ENCODE results near the gene VIL1. TPM values are rescaled to one million over a fixed set of nuclear protein-coding genes. Genes with fewer than 3 reads are reported as not detected.

The VIL1 gene
- total RNA-seq, 1 experiment from 2014 or later = not detected

- intact Hi-C loops (cut with micrococcal nuclease; ENCODE audit: unreplicated experiment) = no loop called here
- CTCF ChIA-PET = no interaction called here
- no peaks in the 10 kb centered on the region; the same call in 1 of the 2 replicates for H3F3A ChIP-seq (ENCODE audit: insufficient read depth, low read depth)
- DNase-seq = no peak
- H3K4me1 ChIP-seq (replicated peaks; ENCODE audit: insufficient read depth) = no peaks in the 10 kb centered on the region
- H3K4me3 ChIP-seq = no peak overlapping the region
- BruUV-seq (replicated peaks) = no TSS peak
- H3K36me3 ChIP-seq (ENCODE audit: low read depth) = no peaks in the 10 kb centered on the region
- no peak overlapping the region for H2AFZ ChIP-seq
- no peak overlapping the region for H3K4me2 ChIP-seq
- no peak overlapping the region for H3K27ac ChIP-seq
- no peak for TF ChIP-seq CTCF (conservative IDR thresholded peaks at IDR 0.05)
- no peak for TF ChIP-seq EZH2 (IDR thresholded peaks at IDR 0.05; ENCODE audit: low read depth)
- H3K9me2 ChIP-seq (ENCODE audit: insufficient read depth) = no peaks in the 10 kb centered on the region
- no peaks in the 10 kb centered on the region for H3K9me3 ChIP-seq (ENCODE audit: insufficient read depth, low read depth)
- no peaks in the 10 kb centered on the region for H4K20me1 ChIP-seq (ENCODE audit: insufficient read depth)
- no peaks in the 10 kb centered on the region for H3K27me3 ChIP-seq (ENCODE audit: insufficient read depth, low read depth)
- H3K79me2 ChIP-seq (ENCODE audit: low read depth) = no peaks in the 10 kb centered on the region
- POLR2A ChIA-PET (ENCODE audit: unreplicated experiment) = no interaction called here
Observed at GRCh38 chr2:218423584-218423983, 4.7 kb downstream of the VIL1 start.

- Histone ChIP-seq H4K20me1 (ENCODE audit: insufficient read depth) (no peaks in the 10 kb centered on the region), H3K36me3 (ENCODE audit: low read depth) (no peaks in the 10 kb centered on the region), H3K9me2 (ENCODE audit: insufficient read depth) (no peaks in the 10 kb centered on the region), H3K27me3 (ENCODE audit: insufficient read depth, low read depth) (no peaks in the 10 kb centered on the region), H3K9me3 (ENCODE audit: insufficient read depth, low read depth) (no peaks in the 10 kb centered on the region), H3F3A (ENCODE audit: insufficient read depth, low read depth) (no peaks in the 10 kb centered on the region; the same call in 1 of the 2 replicates), H3K79me2 (ENCODE audit: low read depth) (no peaks in the 10 kb centered on the region), H3K4me3 (no peak overlapping the region), H3K27ac (no peak overlapping the region), H2AFZ (no peak overlapping the region), H3K4me1 (replicated peaks; ENCODE audit: insufficient read depth) (no peaks in the 10 kb centered on the region), H3K4me2 (no peak overlapping the region)
- ChIA-PET POLR2A (ENCODE audit: unreplicated experiment) (no interaction called here), CTCF (no interaction called here)
- TF ChIP-seq CTCF (conservative IDR thresholded peaks at IDR 0.05) (no peak), EZH2 (IDR thresholded peaks at IDR 0.05; ENCODE audit: low read depth) (no peak)
- BruUV-seq (replicated peaks) = no TSS peak
- intact Hi-C loops (cut with micrococcal nuclease; ENCODE audit: unreplicated experiment) = no loop called here
- no peak for DNase-seq
Observed at GRCh38 chr2:218425531-218425930, 6.6 kb downstream of the VIL1 start.

- no peaks in the 10 kb centered on the region for H3K36me3 ChIP-seq (ENCODE audit: low read depth)
- H3K4me1 ChIP-seq (replicated peaks; ENCODE audit: insufficient read depth) = no peaks in the 10 kb centered on the region
- no TSS peak for BruUV-seq (replicated peaks)
- no peaks in the 10 kb centered on the region; the same call in 1 of the 2 replicates for H3F3A ChIP-seq (ENCODE audit: insufficient read depth, low read depth)
- DNase-seq = no peak
- H2AFZ ChIP-seq = no peak overlapping the region
- intact Hi-C loops (cut with micrococcal nuclease; ENCODE audit: unreplicated experiment) = no loop called here
- H3K4me3 ChIP-seq = no peak overlapping the region
- H3K27me3 ChIP-seq (ENCODE audit: insufficient read depth, low read depth) = 0 out of 2 replicates have a peak, but pooled peaks cover 5% of the 10 kb centered on the region
- H4K20me1 ChIP-seq (ENCODE audit: insufficient read depth) = no peaks in the 10 kb centered on the region
- H3K9me3 ChIP-seq (ENCODE audit: insufficient read depth, low read depth) = no peaks in the 10 kb centered on the region
- H3K79me2 ChIP-seq (ENCODE audit: low read depth) = no peaks in the 10 kb centered on the region
- no peaks in the 10 kb centered on the region for H3K9me2 ChIP-seq (ENCODE audit: insufficient read depth)
- no peak overlapping the region for H3K27ac ChIP-seq
- CTCF ChIA-PET = no interaction called here
- TF ChIP-seq CTCF (conservative IDR thresholded peaks at IDR 0.05) (no peak), EZH2 (IDR thresholded peaks at IDR 0.05; ENCODE audit: low read depth) (no peak)
- POLR2A ChIA-PET (ENCODE audit: unreplicated experiment) = interaction anchor here (0.7 kb wide), 1 partner anchor 14 kb away, joined by 4 read pairs; no protein-coding TSS in a partner anchor
- H3K4me2 ChIP-seq = no peak overlapping the region
Observed at GRCh38 chr2:218427741-218428140, 8.8 kb downstream of the VIL1 start.
